ENCODE data around the gene SMPX.
"Not testable (repeated sequence)": the region's sequence is repeated elsewhere in the genome, so short reads cannot be mapped to it uniquely, and the experiment has no call there.

The SMPX gene

GRCh38 chrX:21757960-21758359 is at the start of gene SMPX:
TSS of gene SMPX (minus strand) at chrX:21758116. CDS start at chrX:21754290, 3,826 bp downstream.
- no peak for FAIRE-seq

GRCh38 chrX:21806691-21807090 is 48.8 kb upstream of the SMPX start:
- no peak for FAIRE-seq

GRCh38 chrX:21802839-21803238 is 44.9 kb upstream of the SMPX start:
- FAIRE-seq, result no peak

- no peak for FAIRE-seq
Measured at GRCh38 chrX:21802054-21802670, 44.2 kb upstream of the SMPX start.

GRCh38 chrX:21800344-21800770 is 42.4 kb upstream of the SMPX start:
- no peak for FAIRE-seq

GRCh38 chrX:21799767-21800166 is 41.9 kb upstream of the SMPX start:
- no peak for FAIRE-seq

GRCh38 chrX:21798677-21799219 is 40.8 kb upstream of the SMPX start:
- FAIRE-seq, result no peak

- FAIRE-seq, result no peak
Measured at GRCh38 chrX:21781976-21782375, 24.1 kb upstream of the SMPX start.

GRCh38 chrX:21781525-21781924 is 23.6 kb upstream of the SMPX start:
- FAIRE-seq, result no peak

- no peak for FAIRE-seq
Measured at GRCh38 chrX:21779095-21779494, 21.2 kb upstream of the SMPX start.

GRCh38 chrX:21778236-21778635 is 20.3 kb upstream of the SMPX start:
- FAIRE-seq, result no peak

- FAIRE-seq, result not testable (repeated sequence)
Measured at GRCh38 chrX:21775128-21775527, 17.2 kb upstream of the SMPX start.

GRCh38 chrX:21773036-21773435 is 15.1 kb upstream of the SMPX start:
- FAIRE-seq, result not testable (repeated sequence)

GRCh38 chrX:21770631-21771321 is 12.9 kb upstream of the SMPX start:
- FAIRE-seq, result no peak

- FAIRE-seq, result no peak
Measured at GRCh38 chrX:21766101-21766500, 8.2 kb upstream of the SMPX start.

GRCh38 chrX:21764008-21764407 is 6.1 kb upstream of the SMPX start:
- no peak for FAIRE-seq

GRCh38 chrX:21758488-21758887 is 572 bp upstream of the SMPX start:
- FAIRE-seq, result no peak

- FAIRE-seq, result no peak
Measured at GRCh38 chrX:21756785-21757529, 959 bp downstream of the SMPX start.

- no peak for FAIRE-seq
Measured at GRCh38 chrX:21749924-21750323, 8.0 kb downstream of the SMPX start.

- no peak for FAIRE-seq
Measured at GRCh38 chrX:21748235-21748634, 9.7 kb downstream of the SMPX start.

GRCh38 chrX:21747558-21747957 is 10.4 kb downstream of the SMPX start:
- FAIRE-seq, result no peak

- peak; percentile 36 for FAIRE-seq
Measured at GRCh38 chrX:21745756-21746155, 12.2 kb downstream of the SMPX start.

GRCh38 chrX:21744721-21745120 is 13.2 kb downstream of the SMPX start:
- no peak for FAIRE-seq

GRCh38 chrX:21744060-21744459 is 13.9 kb downstream of the SMPX start:
- no peak for FAIRE-seq
